IMR-90 (cell line): Measurements from ENCODE around the gene TENT5C. TPM values are rescaled to one million over a fixed set of nuclear protein-coding genes. Genes with fewer than 3 reads are reported as not detected.

ENCODE experiments used
- ATAC-seq: fragments of 200-7000 bp; cut with Tn5 transposase; 2 replicates; pipeline ENCODE4 v1.9.1; 2020; ENCODE audit warnings: low read depth, mild to moderate bottlenecking, moderate library complexity
- BruUV-seq: library from RNA; stranded (reverse); fragments of 400-500 nt; replicated peaks from 2 replicates; lab custom pipeline; 2021; lab: Mats Ljungman, UMichigan
- CTCF ChIA-PET: fragments of 300-600 bp; formaldehyde crosslinking; extraction: SDS; loops from one replicate; lab custom pipeline; 2021; ENCODE audit warnings: antibody characterized with exemption; lab: Yijun Ruan, JAX
- POLR2A ChIA-PET: fragments of 300-600 bp; sonication (Branson Sonifier 250); formaldehyde crosslinking; loops from one replicate; lab custom pipeline; 2022; ENCODE audit warnings: antibody characterized with exemption; ENCODE audit not compliant: unreplicated experiment; lab: Charles Lee
- DNase-seq: peaks from one replicate; pipeline ENCODE4 v3.0.0; 2013
- H2AFZ ChIP-seq: replicated peaks from 2 replicates; pipeline ENCODE3; 2013; ENCODE audit warnings: low read length, mild to moderate bottlenecking; ENCODE audit not compliant: poor library complexity
- H2AK5ac ChIP-seq: 2 replicates; pipeline ENCODE4 v1.6.1; 2013; ENCODE audit warnings: low read depth, low read length, inconsistent platforms
- H2AK9ac ChIP-seq: replicated peaks from 2 replicates; pipeline ENCODE3; 2013; ENCODE audit warnings: mild to moderate bottlenecking, low read depth, low read length, moderate library complexity; ENCODE audit not compliant: poor library complexity
- H2BK120ac ChIP-seq: 2 replicates; pipeline ENCODE4 v1.6.1; 2013; ENCODE audit warnings: low read depth, low read length, inconsistent platforms
- H2BK15ac ChIP-seq: 3 replicates; pipeline ENCODE4 v1.6.1; 2013; ENCODE audit warnings: low read depth, low read length, inconsistent platforms
- H2BK20ac ChIP-seq: 2 replicates; pipeline ENCODE4 v1.6.1; 2013; ENCODE audit warnings: low read depth, mild to moderate bottlenecking, inconsistent platforms, low read length, moderate library complexity
- H2BK5ac ChIP-seq: 2 replicates; pipeline ENCODE4 v1.6.1; 2013; ENCODE audit warnings: mild to moderate bottlenecking, low read depth, low read length, inconsistent platforms; ENCODE audit not compliant: poor library complexity, severe bottlenecking
- H3K14ac ChIP-seq: replicated peaks from 2 replicates; pipeline ENCODE4 v1.6.1; 2013; ENCODE audit warnings: low read depth, low read length, inconsistent platforms
- H3K18ac ChIP-seq: 2 replicates; pipeline ENCODE4 v1.6.1; 2013; ENCODE audit warnings: low read depth, low read length, control low read depth
- H3K23ac ChIP-seq: 2 replicates; pipeline ENCODE4 v1.6.1; 2013; ENCODE audit warnings: low read depth, low read length, inconsistent platforms
- H3K27ac ChIP-seq: 2 replicates; pipeline ENCODE4 v1.5.1; 2013; ENCODE audit warnings: mild to moderate bottlenecking, control low read depth, low read length; ENCODE audit not compliant: insufficient read depth
- H3K27me3 ChIP-seq: 2 replicates; pipeline ENCODE4 v1.6.1; 2013; ENCODE audit warnings: low read length; ENCODE audit not compliant: control insufficient read depth, insufficient read depth
- H3K36me3 ChIP-seq: 2 replicates; pipeline ENCODE4 v1.6.1; 2013; ENCODE audit warnings: low read length, mixed read lengths; ENCODE audit not compliant: control insufficient read depth, insufficient read depth
- H3K4ac ChIP-seq: 2 replicates; pipeline ENCODE4 v1.6.1; 2013; ENCODE audit warnings: low read depth, low read length, inconsistent platforms
- H3K4me1 ChIP-seq: 2 replicates; pipeline ENCODE4 v1.6.1; 2013; ENCODE audit warnings: low read length, mixed read lengths; ENCODE audit not compliant: control insufficient read depth, insufficient read depth
- H3K4me2 ChIP-seq: 2 replicates; pipeline ENCODE4 v1.6.1; 2013; ENCODE audit warnings: low read depth, mild to moderate bottlenecking, control low read depth, low read length, moderate library complexity
- H3K4me3 ChIP-seq: 2 replicates; pipeline ENCODE4 v1.5.1; 2013; ENCODE audit warnings: low read depth, mild to moderate bottlenecking, control low read depth, low read length, moderate library complexity; ENCODE audit not compliant: insufficient read depth
- H3K56ac ChIP-seq: 2 replicates; pipeline ENCODE4 v1.6.1; 2013; ENCODE audit warnings: low read length, inconsistent platforms; ENCODE audit not compliant: insufficient read depth; ENCODE audit errors: extremely low read depth
- H3K79me1 ChIP-seq, 2 experiments: 2 replicates each; pipeline ENCODE4 v1.6.1; 2013; ENCODE audit warnings: low read length in 2 of 2, inconsistent platforms in 1 of 2, low read depth in 1 of 2
- H3K9ac ChIP-seq: 2 replicates; pipeline ENCODE4 v1.6.1; 2013; ENCODE audit warnings: low read depth, low read length, control low read depth
- H3K9me1 ChIP-seq: 2 replicates; pipeline ENCODE4 v1.6.1; 2013; ENCODE audit warnings: low read length, inconsistent platforms; ENCODE audit not compliant: insufficient read depth
- H3K9me3 ChIP-seq: 2 replicates; pipeline ENCODE4 v1.6.1; 2013; ENCODE audit warnings: low read length; ENCODE audit not compliant: control insufficient read depth, insufficient read depth
- H4K20me1 ChIP-seq: 2 replicates; pipeline ENCODE4 v1.6.1; 2013; ENCODE audit warnings: low read length, inconsistent platforms; ENCODE audit not compliant: insufficient read depth
- H4K5ac ChIP-seq: 2 replicates; pipeline ENCODE4 v1.6.1; 2013; ENCODE audit warnings: mild to moderate bottlenecking, low read depth, low read length, control low read depth
- H4K8ac ChIP-seq, 2 experiments: 2 replicates each; pipeline ENCODE4 v1.6.1; 2013; ENCODE audit warnings: low read depth in 2 of 2, low read length in 2 of 2, control low read depth in 1 of 2, inconsistent platforms in 1 of 2
- H4K91ac ChIP-seq: 2 replicates; pipeline ENCODE4 v1.6.1; 2013; ENCODE audit warnings: low read depth, low read length, inconsistent platforms; ENCODE audit not compliant: insufficient read depth
- NFE2L2 ChIP-seq: fragments of 150-350 bp; IDR thresholded peaks from 2 replicates; pipeline ENCODE4 v1.6.1; 2016; ENCODE audit warnings: low read depth, mild to moderate bottlenecking, low read length
- POLR2A ChIP-seq: IDR thresholded peaks from 2 replicates; pipeline ENCODE4 v1.6.1; 2012; ENCODE audit warnings: mild to moderate bottlenecking, low read depth, low read length
- RAD21 ChIP-seq: IDR thresholded peaks from 2 replicates; pipeline ENCODE4 v1.6.1; 2012; ENCODE audit warnings: low read length, improper control_type of control experiment
- WGBS, 2 experiments: methylation state at CpG; one replicate each; pipeline versions ENCODE4 v1.1.5 to v1.1.7; 2013; ENCODE audit warnings: missing lambda C conversion rate in 2 of 2; ENCODE audit not compliant: insufficient read length in 1 of 2; ENCODE audit errors: extremely low coverage in 2 of 2; 5-methylcytosine and 5-hydroxymethylcytosine counted together
- dilution Hi-C: fragments of 300-500 bp; cut with HindIII; formaldehyde crosslinking; loops from one replicate; pipeline ENCODE4 v1.14.3; 2018; ENCODE audit warnings: low sequenced_read_pairs; ENCODE audit not compliant: unreplicated experiment
- in situ Hi-C: fragments of 300-500 bp; cut with MboI; formaldehyde crosslinking; loops from 3 replicates; pipeline ENCODE4 v1.14.3; 2019; ENCODE audit warnings: low sequenced_read_pairs, inconsistent platforms, mixed read lengths
- intact Hi-C: fragments of 100-400 bp; cut with micrococcal nuclease; formaldehyde crosslinking; loops from 2 replicates; pipeline ENCODE4 v1.10.0; 2022
- polyA plus RNA-seq, 3 experiments: library from polyadenylated mRNA; depleted of rRNA; stranded (reverse); fragments of >200 nt; gene quantifications; 2 replicates each; pipeline ENCODE4 v1.2.3, GENCODE V29; 2012; ENCODE audit warnings: low replicate concordance in 1 of 3
- total RNA-seq: library from RNA; depleted of rRNA; stranded (reverse); fragments of >200 nt; gene quantifications from 2 replicates; pipeline ENCODE4 v1.2.3, GENCODE V29; 2012
- TF ChIP-seq, protein P1 (sequence below): fragments of 150-350 bp; IDR thresholded peaks from 2 replicates; pipeline ENCODE4 v1.6.1; 2016; ENCODE audit warnings: low read depth, mild to moderate bottlenecking, low read length, moderate library complexity, borderline replicate concordance

Gene TENT5C
- total and polyA plus RNA-seq, 2 of the 4 experiments (the other 2 are of a cell fraction) = 1.5 to 4.1 TPM

DNA sequence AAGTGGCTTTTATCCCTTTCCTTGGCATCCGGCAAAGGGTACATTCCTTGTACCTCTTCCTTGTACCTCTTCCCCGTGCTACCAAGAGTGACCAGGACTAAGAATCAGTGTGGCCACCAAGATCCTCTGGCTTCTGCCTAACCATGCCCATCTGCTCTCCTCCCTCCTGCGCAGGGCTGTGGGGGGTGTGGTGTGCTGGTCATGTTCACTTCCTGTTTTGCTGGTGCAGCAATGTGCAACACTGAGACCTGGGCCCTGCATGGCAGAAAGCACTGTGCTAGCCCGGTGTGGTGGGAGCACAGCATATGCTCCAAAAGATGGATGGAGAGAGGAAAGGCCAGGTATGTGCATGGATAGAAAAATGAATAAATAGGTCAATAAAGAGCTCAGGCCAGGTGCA is 33.3 kb upstream of the TENT5C start:
- H3K9ac ChIP-seq = no peak overlapping the region
- H4K20me1 ChIP-seq = no peaks in the 10 kb centered on the region
- H3K9me3 ChIP-seq = no peaks in the 10 kb centered on the region
- no peak overlapping the region for H2AK5ac ChIP-seq
- ATAC-seq (no peak), DNase-seq (no peak)
- H3K4me3 ChIP-seq = no peak overlapping the region
- H2BK15ac ChIP-seq = no peak overlapping the region
- H3K23ac ChIP-seq = no peak overlapping the region
- dilution Hi-C loops = no loop called here
- H4K5ac ChIP-seq = no peak overlapping the region
- no peak overlapping the region for H2AFZ ChIP-seq
- H3K27ac ChIP-seq = no peak overlapping the region
- no peak overlapping the region for H3K4me2 ChIP-seq
- no peak overlapping the region for H2BK5ac ChIP-seq
- no peak overlapping the region for H2AK9ac ChIP-seq
- ChIA-PET CTCF (no interaction called here), POLR2A (no interaction called here)
- no peak overlapping the region for H4K8ac ChIP-seq
- H3K18ac ChIP-seq = no peak overlapping the region
- no peak overlapping the region for H2BK20ac ChIP-seq
- no peaks in the 10 kb centered on the region for H3K36me3 ChIP-seq
- peaks cover 19% of the 10 kb centered on the region for H3K27me3 ChIP-seq
- no TSS peak for BruUV-seq
- no peaks in the 10 kb centered on the region; the same call in 1 of the 2 replicates for H3K4me1 ChIP-seq
- in situ Hi-C loops = no loop called here
- H3K4ac ChIP-seq = no peak overlapping the region
- no peaks in the 10 kb centered on the region for H3K79me1 ChIP-seq
- no peak overlapping the region for H4K91ac ChIP-seq
- no peak overlapping the region for H2BK120ac ChIP-seq
- 60% methylated on average over 2 of the region's 4 CpGs; no CpG with 5 or more reads in 1 of the 2 experiments for WGBS, 2 experiments
- TF ChIP-seq POLR2A = no peak
- TF ChIP-seq RAD21 = no peak
- TF ChIP-seq NFE2L2 = no peak
- TF ChIP-seq, protein P1, sequence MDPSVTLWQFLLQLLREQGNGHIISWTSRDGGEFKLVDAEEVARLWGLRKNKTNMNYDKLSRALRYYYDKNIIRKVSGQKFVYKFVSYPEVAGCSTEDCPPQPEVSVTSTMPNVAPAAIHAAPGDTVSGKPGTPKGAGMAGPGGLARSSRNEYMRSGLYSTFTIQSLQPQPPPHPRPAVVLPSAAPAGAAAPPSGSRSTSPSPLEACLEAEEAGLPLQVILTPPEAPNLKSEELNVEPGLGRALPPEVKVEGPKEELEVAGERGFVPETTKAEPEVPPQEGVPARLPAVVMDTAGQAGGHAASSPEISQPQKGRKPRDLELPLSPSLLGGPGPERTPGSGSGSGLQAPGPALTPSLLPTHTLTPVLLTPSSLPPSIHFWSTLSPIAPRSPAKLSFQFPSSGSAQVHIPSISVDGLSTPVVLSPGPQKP = no peak
- intact Hi-C loops = no loop called here
- H3K9me1 ChIP-seq = no peaks in the 10 kb centered on the region
- H3K14ac ChIP-seq = no peak overlapping the region
- no peak overlapping the region for H3K56ac ChIP-seq
